Ascending aorta (tissue), 2 donors: ENCODE measurements around the gene FAAP100. TPM values are rescaled to one million over a fixed set of nuclear protein-coding genes. Genes with fewer than 3 reads are reported as not detected.

ENCODE experiments used
- DNase-seq, 2 donors: peaks; one replicate each; pipeline ENCODE4 v3.0.0-alpha.2; 2019; ENCODE audit warnings: low spot score in 2 of 2
- H3K27ac ChIP-seq, 2 donors: fragments of 200-600 bp; sonication (generic); one replicate each; pipeline ENCODE4 v1.5.1; 2016 to 2017; ENCODE audit warnings: mild to moderate bottlenecking in 1 of 2
- H3K27me3 ChIP-seq: fragments of 200-600 bp; sonication (generic); one replicate; pipeline ENCODE4 v1.5.1; 2017
- H3K36me3 ChIP-seq, 2 donors: fragments of 200-600 bp; sonication (generic); one replicate each; pipeline ENCODE4 v1.5.1; 2016
- H3K4me1 ChIP-seq, 2 donors: fragments of 200-600 bp; sonication (generic); one replicate each; pipeline ENCODE4 v1.5.1; 2016 to 2017; ENCODE audit warnings: mild to moderate bottlenecking in 1 of 2
- H3K4me3 ChIP-seq, 2 donors: fragments of 200-600 bp; sonication (generic); one replicate each; pipeline ENCODE4 v1.5.1; 2016 to 2017; ENCODE audit warnings: mild to moderate bottlenecking in 1 of 2
- H3K9me3 ChIP-seq, 2 donors: fragments of 200-600 bp; sonication (generic); one replicate each; pipeline ENCODE4 v1.5.1; 2016
- intact Hi-C: fragments of 100-400 bp; cut with DNase I; formaldehyde crosslinking; loops from one replicate; pipeline ENCODE4 v1.15.1; 2023
- total RNA-seq: library from RNA; depleted of rRNA; stranded (reverse); fragments of >200 nt; gene quantifications from one replicate; pipeline ENCODE4 v1.1.0, GENCODE V29; 2016
- TF ChIP-seq, protein P1 (sequence below), 3 experiments: fragments of 200-600 bp in 2 of 3; fragments of 450-650 bp in 1 of 3; sonication (generic) in 2 of 3; IDR thresholded peaks; one replicate each; pipeline ENCODE4 v1.5.1; 2016 to 2019; ENCODE audit warnings: antibody characterized with exemption in 3 of 3, mild to moderate bottlenecking in 1 of 3, moderate library complexity in 1 of 3

FAAP100 gene
- total RNA-seq, 1 donor from 2014 or later: 75.6 TPM

DNA sequence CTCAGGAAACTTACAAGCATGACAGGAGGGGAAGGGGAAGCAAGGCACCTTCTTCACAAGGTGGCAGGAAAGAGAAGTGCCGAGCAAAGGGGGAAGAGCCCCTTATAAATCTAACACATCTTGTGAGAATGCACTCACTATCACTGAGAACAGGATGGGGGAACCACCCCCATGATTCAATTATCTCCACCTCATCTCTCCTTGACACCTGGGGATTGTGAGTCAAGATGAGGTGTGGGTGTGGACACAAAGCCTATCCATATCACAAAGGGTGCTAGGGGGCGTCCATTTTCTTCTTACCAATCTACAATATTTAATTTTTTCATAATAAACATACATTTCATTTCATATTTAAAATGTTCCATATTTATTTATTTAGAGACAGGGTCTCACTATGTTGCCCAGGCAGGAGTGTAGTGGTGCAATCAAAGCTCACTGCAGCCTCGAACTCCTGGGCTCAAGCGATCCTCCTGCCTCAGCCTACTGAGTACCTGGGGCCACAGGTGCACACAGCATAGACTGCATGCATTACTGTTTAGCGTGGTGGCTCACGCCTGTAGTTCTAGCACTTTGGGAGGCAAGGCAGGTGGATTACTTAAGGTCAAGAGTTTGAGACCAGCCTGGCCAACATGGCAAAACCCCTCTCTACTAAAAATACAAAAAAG lies 26.5 kb upstream of the FAAP100 start:
- Histone ChIP-seq H3K36me3 (peaks cover 22 to 61% of the 10 kb centered on the region in 2 donors), H3K9me3 (no peaks in the 10 kb centered on the region), H3K4me3 (no peak overlapping the region), H3K4me1 (peaks cover 10 to 29% of the 10 kb centered on the region in 2 donors), H3K27me3 (no peaks in the 10 kb centered on the region), H3K27ac (no peak overlapping the region)
- intact Hi-C loops: no loop called here
- no peak for DNase-seq
- TF ChIP-seq, protein P1, sequence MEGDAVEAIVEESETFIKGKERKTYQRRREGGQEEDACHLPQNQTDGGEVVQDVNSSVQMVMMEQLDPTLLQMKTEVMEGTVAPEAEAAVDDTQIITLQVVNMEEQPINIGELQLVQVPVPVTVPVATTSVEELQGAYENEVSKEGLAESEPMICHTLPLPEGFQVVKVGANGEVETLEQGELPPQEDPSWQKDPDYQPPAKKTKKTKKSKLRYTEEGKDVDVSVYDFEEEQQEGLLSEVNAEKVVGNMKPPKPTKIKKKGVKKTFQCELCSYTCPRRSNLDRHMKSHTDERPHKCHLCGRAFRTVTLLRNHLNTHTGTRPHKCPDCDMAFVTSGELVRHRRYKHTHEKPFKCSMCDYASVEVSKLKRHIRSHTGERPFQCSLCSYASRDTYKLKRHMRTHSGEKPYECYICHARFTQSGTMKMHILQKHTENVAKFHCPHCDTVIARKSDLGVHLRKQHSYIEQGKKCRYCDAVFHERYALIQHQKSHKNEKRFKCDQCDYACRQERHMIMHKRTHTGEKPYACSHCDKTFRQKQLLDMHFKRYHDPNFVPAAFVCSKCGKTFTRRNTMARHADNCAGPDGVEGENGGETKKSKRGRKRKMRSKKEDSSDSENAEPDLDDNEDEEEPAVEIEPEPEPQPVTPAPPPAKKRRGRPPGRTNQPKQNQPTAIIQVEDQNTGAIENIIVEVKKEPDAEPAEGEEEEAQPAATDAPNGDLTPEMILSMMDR (IDR thresholded peaks at IDR 0.05): no peak

DNA sequence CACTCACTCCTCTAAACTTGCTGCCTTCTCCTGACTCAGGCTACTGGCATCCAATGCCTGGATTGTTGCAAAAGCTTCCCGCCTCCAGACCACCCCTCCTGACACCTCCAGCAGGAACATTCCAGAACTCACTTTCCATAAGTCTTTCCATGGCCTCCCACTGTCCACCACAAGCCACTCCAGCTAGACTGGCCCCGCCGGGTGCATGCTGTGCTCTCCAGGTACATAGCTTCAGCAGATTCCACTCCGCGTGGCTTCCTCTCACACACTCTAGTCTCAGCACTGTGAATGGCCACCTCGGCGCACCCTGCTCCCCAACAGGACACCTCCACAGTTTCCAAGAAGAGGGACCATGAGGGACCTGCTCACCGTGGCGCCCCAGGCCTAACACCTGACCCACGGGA lies 25.9 kb upstream of the FAAP100 start:
- peak overlapping the region; percentile 61 to 84 for H3K27ac ChIP-seq
- TF ChIP-seq, protein P1 (IDR thresholded peaks at IDR 0.05): no peak
- no peak overlapping the region for H3K4me3 ChIP-seq
- DNase-seq: no peak
- no peaks in the 10 kb centered on the region for H3K9me3 ChIP-seq
- peaks cover 18 to 54% of the 10 kb centered on the region in 2 donors for H3K36me3 ChIP-seq
- H3K27me3 ChIP-seq: no peaks in the 10 kb centered on the region
- H3K4me1 ChIP-seq: peaks cover 10 to 29% of the 10 kb centered on the region in 2 donors
- intact Hi-C loops: no loop called here

DNA sequence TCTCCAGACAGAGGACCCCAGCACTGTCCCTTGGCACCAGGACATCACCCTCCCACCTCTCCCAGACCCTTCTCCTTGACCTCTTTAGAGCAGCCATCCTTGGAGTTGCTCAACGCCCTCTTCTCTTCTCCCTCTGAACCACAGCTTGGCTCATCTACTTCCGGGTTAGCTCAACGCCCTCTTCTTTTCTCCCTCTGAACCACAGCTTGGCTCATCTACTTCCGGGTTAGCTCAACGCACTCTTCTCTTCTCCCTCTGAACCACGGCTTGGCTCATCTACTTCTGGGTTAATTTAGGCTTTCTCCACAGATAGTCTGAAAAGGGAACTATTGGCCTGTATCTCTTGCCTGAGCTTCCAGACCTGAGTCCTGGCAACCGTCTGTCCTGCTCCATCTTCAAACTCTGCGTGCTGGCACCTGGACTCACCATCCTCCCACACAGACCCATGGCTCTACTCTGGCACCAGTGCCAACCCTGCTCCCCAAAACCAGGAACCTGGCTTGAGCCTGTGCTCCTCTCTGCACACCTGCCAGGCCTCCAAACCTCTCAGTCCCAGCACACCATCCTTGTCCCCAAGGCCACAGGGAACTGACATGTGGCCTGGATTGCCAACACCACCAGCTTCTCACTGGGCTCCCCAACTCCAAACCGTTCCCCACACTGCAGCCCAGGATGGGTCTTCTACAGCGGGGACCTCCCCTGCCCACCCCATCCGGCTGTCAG lies 25.3 kb upstream of the FAAP100 start:
- Histone ChIP-seq H3K4me1 (peaks cover 10 to 29% of the 10 kb centered on the region in 2 donors), H3K27ac (peak overlapping the region; percentile 61 to 84), H3K36me3 (peaks cover 12 to 48% of the 10 kb centered on the region in 2 donors), H3K9me3 (no peaks in the 10 kb centered on the region), H3K27me3 (no peaks in the 10 kb centered on the region), H3K4me3 (peak overlapping the region in 1 of 2 donors; percentile 4)
- intact Hi-C loops: no loop called here
- no peak for DNase-seq
- TF ChIP-seq, protein P1 (IDR thresholded peaks at IDR 0.05): no peak

DNA sequence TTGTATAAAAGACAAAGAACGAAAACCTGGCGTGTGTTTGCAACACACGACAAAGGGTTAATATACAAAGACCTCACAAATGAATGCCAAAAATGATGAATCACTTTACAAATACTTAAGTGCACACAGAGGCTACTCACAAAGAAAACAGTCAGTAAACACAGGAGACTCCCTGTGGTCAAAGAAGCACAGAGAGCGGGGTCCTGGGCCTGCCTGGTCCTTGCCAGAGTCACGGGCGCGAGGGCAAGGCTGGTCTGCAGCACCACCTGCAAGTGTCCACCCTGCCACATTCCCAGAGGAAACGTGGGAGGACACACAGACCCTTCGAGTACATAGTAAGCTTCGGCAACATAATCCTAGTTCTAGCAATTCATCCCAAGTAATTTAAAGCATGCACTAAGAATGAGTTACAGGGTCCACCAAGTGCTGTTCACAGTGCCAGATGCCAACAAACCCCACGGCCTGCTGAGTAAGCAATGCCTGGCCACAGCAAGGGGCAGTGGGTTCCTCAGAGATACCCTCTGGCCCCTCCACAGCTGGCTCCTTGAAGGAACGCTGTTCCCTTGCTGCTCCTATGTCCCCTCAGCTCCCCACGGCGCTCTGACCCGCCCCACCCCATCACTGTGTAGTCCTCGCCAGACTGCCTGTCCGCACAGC lies 24.6 kb upstream of the FAAP100 start:
- H3K27me3 ChIP-seq: no peaks in the 10 kb centered on the region
- DNase-seq: no peak
- TF ChIP-seq, protein P1 (IDR thresholded peaks at IDR 0.05): no peak
- peak overlapping the region; percentile 4 to 10 for H3K4me3 ChIP-seq
- H3K4me1 ChIP-seq: peaks cover 10 to 29% of the 10 kb centered on the region in 2 donors
- intact Hi-C loops: no loop called here
- no peaks in the 10 kb centered on the region for H3K9me3 ChIP-seq
- peaks cover 8 to 43% of the 10 kb centered on the region in 2 donors for H3K36me3 ChIP-seq
- peak overlapping the region; percentile 61 to 84 for H3K27ac ChIP-seq

DNA sequence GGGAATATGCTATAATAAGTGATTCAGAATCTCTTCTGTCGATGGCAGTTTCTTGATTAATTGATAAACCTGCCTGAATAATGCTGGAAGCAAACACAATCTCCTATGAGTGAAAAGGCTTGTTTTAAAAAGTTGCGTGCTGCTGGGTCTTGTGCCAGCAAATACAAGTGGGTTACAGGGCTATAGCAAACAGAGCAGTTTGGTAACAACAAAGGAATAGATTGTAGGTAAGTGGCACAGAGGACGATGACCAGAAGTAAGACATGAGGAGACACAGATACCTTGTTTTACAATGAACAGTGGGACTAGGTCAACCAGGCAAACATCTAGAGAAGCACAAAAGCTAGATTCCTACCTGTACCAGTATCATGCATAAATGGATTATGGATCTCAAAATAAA lies 23.7 kb upstream of the FAAP100 start:
- Histone ChIP-seq H3K27ac (peak overlapping the region in 1 of 2 donors; percentile 27), H3K36me3 (peaks cover 14 to 46% of the 10 kb centered on the region in 2 donors), H3K27me3 (no peaks in the 10 kb centered on the region), H3K4me3 (no peak overlapping the region), H3K4me1 (peaks cover 10 to 29% of the 10 kb centered on the region in 2 donors), H3K9me3 (no peaks in the 10 kb centered on the region)
- TF ChIP-seq, protein P1 (IDR thresholded peaks at IDR 0.05): no peak
- no peak for DNase-seq
- intact Hi-C loops: no loop called here
